Panc1 (cell line): Measurements from ENCODE around the gene CDC42EP4. TPM values are rescaled to one million over a fixed set of nuclear protein-coding genes. Genes with fewer than 3 reads are reported as not detected.

Experiments used
- ATAC-seq: fragments of 200-7000 bp; cut with Tn5 transposase; 2 replicates; pipeline ENCODE4 v1.9.1; 2020; ENCODE audit warnings: mild to moderate bottlenecking, moderate library complexity
- BruUV-seq: library from RNA; stranded (reverse); fragments of 400-500 nt; replicated peaks from 2 replicates; lab custom pipeline; 2021; lab: Mats Ljungman, UMichigan
- CTCF ChIA-PET: fragments of 300-600 bp; sonication (Branson Sonifier 250); formaldehyde crosslinking; loops from one replicate; lab custom pipeline; 2022; ENCODE audit warnings: antibody characterized with exemption; lab: Charles Lee
- POLR2A ChIA-PET: fragments of 300-600 bp; sonication (Branson Sonifier 250); formaldehyde crosslinking; loops from one replicate; lab custom pipeline; 2022; ENCODE audit warnings: antibody characterized with exemption; lab: Charles Lee
- DNase-seq: peaks from one replicate; pipeline ENCODE4 v3.0.0-alpha.2; 2010; ENCODE audit warnings: low read depth, low spot score
- H3K27ac ChIP-seq: 2 replicates; pipeline ENCODE4 v1.5.1; 2011; ENCODE audit warnings: mild to moderate bottlenecking, low read length, inconsistent platforms
- H3K27me3 ChIP-seq: fragments of 200-500 bp; sonication (Bioruptor generic); 2 replicates; pipeline ENCODE4 v1.6.0; 2014; ENCODE audit warnings: low read length, inconsistent platforms; ENCODE audit not compliant: control insufficient read depth, insufficient read depth
- H3K36me3 ChIP-seq: fragments of 200-500 bp; sonication (Bioruptor generic); 2 replicates; pipeline ENCODE4 v1.5.1; 2014; ENCODE audit warnings: inconsistent platforms, mild to moderate bottlenecking, low read length, moderate library complexity; ENCODE audit not compliant: control insufficient read depth, insufficient read depth
- H3K4me1 ChIP-seq: 2 replicates; pipeline ENCODE4 v1.5.1; 2011; ENCODE audit warnings: inconsistent platforms, mild to moderate bottlenecking, low read length, moderate library complexity; ENCODE audit not compliant: control insufficient read depth, insufficient read depth
- H3K4me3 ChIP-seq, 2 experiments: 2 replicates each; pipeline ENCODE4 v1.5.1; 2011 to 2012; ENCODE audit warnings: low read depth in 2 of 2, low read length in 2 of 2, mild to moderate bottlenecking in 2 of 2, inconsistent platforms in 1 of 2, moderate library complexity in 1 of 2
- H3K9me3 ChIP-seq: fragments of 200-500 bp; sonication (Bioruptor generic); 2 replicates; pipeline ENCODE4 v1.5.1; 2014; ENCODE audit warnings: low read depth, mild to moderate bottlenecking, inconsistent platforms, low read length, moderate library complexity; ENCODE audit not compliant: control insufficient read depth, insufficient read depth
- CTCF ChIP-seq: fragments of 450-650 bp; IDR thresholded peaks from 2 replicates; pipeline ENCODE4 v1.5.1; 2017; ENCODE audit warnings: mild to moderate bottlenecking
- POLR2AphosphoS5 ChIP-seq: IDR thresholded peaks from 2 replicates; pipeline ENCODE4 v1.6.1; 2012; ENCODE audit warnings: mild to moderate bottlenecking, low read depth, low read length, moderate library complexity
- REST ChIP-seq, 2 experiments: IDR thresholded peaks; 2 replicates each; pipeline ENCODE4 v1.6.1; 2011 to 2012; ENCODE audit warnings: low read depth in 2 of 2, control low read depth in 1 of 2, low read length in 1 of 2, mild to moderate bottlenecking in 1 of 2, moderate library complexity in 1 of 2; ENCODE audit not compliant: insufficient read depth in 1 of 2
- SIN3A ChIP-seq: IDR thresholded peaks from 2 replicates; pipeline ENCODE4 v1.6.1; 2012; ENCODE audit warnings: low read depth, mild to moderate bottlenecking, low read length, moderate library complexity, borderline replicate concordance; ENCODE audit not compliant: insufficient read depth
- TCF7L2 ChIP-seq: IDR thresholded peaks from 2 replicates; pipeline ENCODE4 v1.6.1; 2011; ENCODE audit warnings: mild to moderate bottlenecking, low read depth, low read length, inconsistent platforms
- in situ Hi-C: cut with HindIII; loops from 2 replicates; pipeline ENCODE4 v1.10.0; 2016; ENCODE audit warnings: low sequenced_read_pairs, low pct_unique_long_range_greater_than_20kb
- intact Hi-C: fragments of 100-400 bp; cut with micrococcal nuclease; formaldehyde crosslinking; loops from one replicate; pipeline ENCODE4 v1.10.0; 2022; ENCODE audit not compliant: unreplicated experiment
- total RNA-seq: library from RNA; stranded (reverse); gene quantifications from one replicate; pipeline ENCODE4 v1.2.1, GENCODE V29; 2021; ENCODE audit not compliant: unreplicated experiment

The CDC42EP4 gene
- total RNA-seq, 1 experiment from 2014 or later: 65.9 TPM

DNA sequence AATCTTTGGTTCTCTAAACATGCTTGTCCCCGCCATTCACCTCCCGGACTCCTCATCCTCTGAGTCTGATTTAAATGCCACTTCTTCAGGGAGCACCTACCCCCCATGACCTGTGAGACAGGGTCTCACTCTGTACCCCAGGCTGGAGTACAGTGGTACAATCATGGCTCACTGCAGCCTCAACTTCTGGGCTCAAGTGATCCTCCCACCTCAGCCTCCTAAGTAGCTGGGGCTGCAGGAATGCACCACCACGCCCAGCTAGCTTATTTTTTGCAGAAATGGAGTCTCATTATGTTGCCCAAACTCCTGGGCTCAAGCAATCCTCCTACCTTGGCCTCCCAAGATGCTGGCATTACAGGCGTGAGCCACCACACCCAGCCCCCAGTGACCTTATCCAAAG lies 37.3 kb downstream of the CDC42EP4 start:
- in situ Hi-C loops: no loop called here
- intact Hi-C loops: no loop called here

GRCh38 chr17:73272906-73273218 lies 38.9 kb downstream of the CDC42EP4 start:
- no TSS peak for BruUV-seq
- intact Hi-C loops: no loop called here
- Histone ChIP-seq H3K9me3 (no peaks in the 10 kb centered on the region), H3K36me3 (no peaks in the 10 kb centered on the region), H3K4me3 (no peak overlapping the region), H3K27ac (no peak overlapping the region), H3K27me3 (no peaks in the 10 kb centered on the region), H3K4me1 (0 out of 2 replicates have a peak, but pooled peaks cover 7% of the 10 kb centered on the region)
- ChIA-PET CTCF (no interaction called here), POLR2A (no interaction called here)
- DNase-seq (no peak), ATAC-seq (no peak)
- no peak for TF ChIP-seq REST (IDR thresholded peaks at IDR 0.05; ENCODE audit: insufficient read depth in 1 of 2, low read depth in 2 of 2, low read length in 1 of 2)
- no peak for TF ChIP-seq CTCF
- no peak for TF ChIP-seq TCF7L2
- TF ChIP-seq SIN3A: no peak
- TF ChIP-seq POLR2AphosphoS5: no peak
- in situ Hi-C loops: no loop called here

More for the DNA sequence above, 37.3 kb downstream of the CDC42EP4 start:
- ChIA-PET CTCF (no interaction called here), POLR2A (no interaction called here)
- DNase-seq (no peak), ATAC-seq (no peak)
- Histone ChIP-seq H3K4me1 (peaks cover 10% of the 10 kb centered on the region; the same call in 1 of the 2 replicates), H3K36me3 (no peaks in the 10 kb centered on the region), H3K27ac (no peak overlapping the region), H3K9me3 (no peaks in the 10 kb centered on the region), H3K27me3 (no peaks in the 10 kb centered on the region), H3K4me3 (no peak overlapping the region)
- BruUV-seq: no TSS peak
- TF ChIP-seq REST (IDR thresholded peaks at IDR 0.05; ENCODE audit: insufficient read depth in 1 of 2, low read depth in 2 of 2, low read length in 1 of 2) (no peak), POLR2AphosphoS5 (no peak), TCF7L2 (no peak), SIN3A (no peak), CTCF (no peak)
